ENCODE measurements around the gene BORCS5. TPM values are rescaled to one million over a fixed set of nuclear protein-coding genes. Genes with fewer than 3 reads are reported as not detected.

BORCS5 gene
- total RNA-seq, 1 experiment from 2014 or later, result 25.7 TPM

DNA sequence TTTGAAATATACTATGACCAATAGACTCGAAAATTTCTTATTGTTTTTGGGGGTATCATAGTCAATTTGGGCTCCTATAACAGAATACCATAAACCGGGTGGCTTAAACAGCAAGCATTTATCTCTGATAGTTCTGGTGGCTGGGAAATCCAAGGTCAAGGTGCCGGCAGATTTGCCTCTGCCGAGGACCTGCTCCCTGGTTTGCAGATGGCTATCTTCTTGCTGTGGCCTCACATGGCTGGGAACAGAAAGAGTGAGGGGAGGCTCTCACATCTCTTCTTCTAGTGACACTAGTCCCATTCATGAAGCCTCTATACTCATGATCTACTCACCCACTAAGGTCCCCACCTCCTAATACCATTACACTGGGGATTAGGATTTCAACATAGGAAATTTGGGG, 70.7 kb downstream of the BORCS5 start:
- TF ChIP-seq, protein P1, sequence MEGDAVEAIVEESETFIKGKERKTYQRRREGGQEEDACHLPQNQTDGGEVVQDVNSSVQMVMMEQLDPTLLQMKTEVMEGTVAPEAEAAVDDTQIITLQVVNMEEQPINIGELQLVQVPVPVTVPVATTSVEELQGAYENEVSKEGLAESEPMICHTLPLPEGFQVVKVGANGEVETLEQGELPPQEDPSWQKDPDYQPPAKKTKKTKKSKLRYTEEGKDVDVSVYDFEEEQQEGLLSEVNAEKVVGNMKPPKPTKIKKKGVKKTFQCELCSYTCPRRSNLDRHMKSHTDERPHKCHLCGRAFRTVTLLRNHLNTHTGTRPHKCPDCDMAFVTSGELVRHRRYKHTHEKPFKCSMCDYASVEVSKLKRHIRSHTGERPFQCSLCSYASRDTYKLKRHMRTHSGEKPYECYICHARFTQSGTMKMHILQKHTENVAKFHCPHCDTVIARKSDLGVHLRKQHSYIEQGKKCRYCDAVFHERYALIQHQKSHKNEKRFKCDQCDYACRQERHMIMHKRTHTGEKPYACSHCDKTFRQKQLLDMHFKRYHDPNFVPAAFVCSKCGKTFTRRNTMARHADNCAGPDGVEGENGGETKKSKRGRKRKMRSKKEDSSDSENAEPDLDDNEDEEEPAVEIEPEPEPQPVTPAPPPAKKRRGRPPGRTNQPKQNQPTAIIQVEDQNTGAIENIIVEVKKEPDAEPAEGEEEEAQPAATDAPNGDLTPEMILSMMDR (IDR thresholded peaks at IDR 0.05; ENCODE audit: insufficient read depth in 1 of 2, low read depth in 1 of 2, low read length in 1 of 2, severe bottlenecking in 1 of 2, unreplicated experiment in 1 of 2), result no peak
- ChIA-PET CTCF (no interaction called here), POLR2A (no interaction called here)
- no peaks in the 10 kb centered on the region; the same call in 1 of the 2 replicates for H3K36me3 ChIP-seq (ENCODE audit: control insufficient read depth, insufficient read depth, low read length)
- peaks cover 19% of the 10 kb centered on the region for H3K4me1 ChIP-seq
- peaks cover 42% of the 10 kb centered on the region for H3K4me1 Mint-ChIP-seq (ENCODE audit: low read depth, unreplicated experiment)
- no peaks in the 10 kb centered on the region for H3K27me3 ChIP-seq (replicated peaks; ENCODE audit: control insufficient read depth, insufficient read depth, low read length)
- no peak overlapping the region for H3K4me3 Mint-ChIP-seq (ENCODE audit: unreplicated experiment)
- H3K27me3 Mint-ChIP-seq (ENCODE audit: insufficient read depth, unreplicated experiment), result no peaks in the 10 kb centered on the region
- intact Hi-C loops (cut with micrococcal nuclease; ENCODE audit: unreplicated experiment), result no loop called here
- no peak for DNase-seq
- H3K36me3 Mint-ChIP-seq (ENCODE audit: insufficient read depth, unreplicated experiment), result peaks cover 7% of the 10 kb centered on the region
- peaks cover 13% of the 10 kb centered on the region for H3K9me3 Mint-ChIP-seq (ENCODE audit: unreplicated experiment)
- no peak overlapping the region for H3K4me3 ChIP-seq (ENCODE audit: low read depth, low read length)
- H3K27ac Mint-ChIP-seq (ENCODE audit: unreplicated experiment), result no peak overlapping the region
- no TSS peak for BruUV-seq (replicated peaks)
- peaks cover 12% of the 10 kb centered on the region for H3K9me3 ChIP-seq

GRCh38 chr12:12428047-12428446, 71.2 kb downstream of the BORCS5 start:
- Mint-ChIP-seq H3K36me3 (ENCODE audit: insufficient read depth, unreplicated experiment) (peaks cover 7% of the 10 kb centered on the region), H3K27ac (ENCODE audit: unreplicated experiment) (peak overlapping the region; percentile 7), H3K9me3 (ENCODE audit: unreplicated experiment) (peaks cover 13% of the 10 kb centered on the region), H3K4me1 (ENCODE audit: low read depth, unreplicated experiment) (peaks cover 47% of the 10 kb centered on the region), H3K27me3 (ENCODE audit: insufficient read depth, unreplicated experiment) (no peaks in the 10 kb centered on the region), H3K4me3 (ENCODE audit: unreplicated experiment) (no peak overlapping the region)
- H3K4me3 ChIP-seq (ENCODE audit: low read depth, low read length), result no peak overlapping the region
- H3K9me3 ChIP-seq, result peaks cover 10% of the 10 kb centered on the region
- no peaks in the 10 kb centered on the region for H3K27me3 ChIP-seq (replicated peaks; ENCODE audit: control insufficient read depth, insufficient read depth, low read length)
- intact Hi-C loops (cut with micrococcal nuclease; ENCODE audit: unreplicated experiment), result loop anchor here (2.0 kb wide), 1 partner anchor 23 kb away; no protein-coding TSS in a partner anchor
- H3K36me3 ChIP-seq (ENCODE audit: control insufficient read depth, insufficient read depth, low read length), result no peaks in the 10 kb centered on the region; the same call in 1 of the 2 replicates
- DNase-seq, result no peak
- POLR2A ChIA-PET, result no interaction called here
- peaks cover 19% of the 10 kb centered on the region for H3K4me1 ChIP-seq
- CTCF ChIA-PET, result no interaction called here
- TF ChIP-seq, protein P1 (IDR thresholded peaks at IDR 0.05; ENCODE audit: insufficient read depth in 1 of 2, low read depth in 1 of 2, low read length in 1 of 2, severe bottlenecking in 1 of 2, unreplicated experiment in 1 of 2), result no peak
- BruUV-seq (replicated peaks), result no TSS peak

DNA sequence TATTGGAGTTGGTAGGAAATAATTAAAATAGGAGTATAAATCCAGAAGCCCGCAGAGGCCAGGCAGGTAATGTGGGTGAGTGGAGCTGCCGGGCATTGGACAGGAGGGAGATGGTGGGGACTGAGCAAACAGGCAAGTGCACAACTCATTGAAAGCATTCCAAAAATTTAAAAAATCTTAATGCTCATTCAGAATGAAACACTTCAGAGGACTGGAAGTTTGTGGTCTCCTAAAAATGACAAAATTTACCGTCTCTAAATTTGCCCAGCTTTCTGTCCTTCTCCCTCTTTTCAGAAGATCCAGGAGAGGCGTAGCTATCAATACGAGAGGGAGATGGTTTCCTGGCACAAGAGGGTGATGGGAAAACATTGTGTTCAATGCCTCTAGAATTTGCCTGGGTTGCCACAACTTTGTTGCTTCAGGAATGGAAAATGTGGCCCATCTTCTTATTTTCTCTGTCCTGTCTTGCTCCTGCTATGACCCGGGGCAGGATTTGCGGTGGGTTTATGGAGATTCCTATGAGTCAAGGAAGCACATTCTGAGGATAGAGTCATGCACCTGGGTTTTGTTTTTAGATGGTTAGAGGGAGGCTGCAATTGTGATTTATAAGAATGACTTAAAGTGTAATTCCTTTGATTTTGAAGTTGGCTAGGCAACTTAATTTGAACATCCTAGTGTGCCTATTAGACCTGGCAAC, 72.2 kb downstream of the BORCS5 start:
- Histone ChIP-seq H3K4me1 (peaks cover 19% of the 10 kb centered on the region), H3K9me3 (peaks cover 2% of the 10 kb centered on the region; the same call in 1 of the 2 replicates), H3K27me3 (replicated peaks; ENCODE audit: control insufficient read depth, insufficient read depth, low read length) (no peaks in the 10 kb centered on the region), H3K36me3 (ENCODE audit: control insufficient read depth, insufficient read depth, low read length) (no peaks in the 10 kb centered on the region; the same call in 1 of the 2 replicates), H3K4me3 (ENCODE audit: low read depth, low read length) (no peak overlapping the region)
- BruUV-seq (replicated peaks), result no TSS peak
- Mint-ChIP-seq H3K27ac (ENCODE audit: unreplicated experiment) (peak overlapping the region; percentile 50), H3K27me3 (ENCODE audit: insufficient read depth, unreplicated experiment) (no peaks in the 10 kb centered on the region), H3K4me3 (ENCODE audit: unreplicated experiment) (no peak overlapping the region), H3K4me1 (ENCODE audit: low read depth, unreplicated experiment) (peaks cover 58% of the 10 kb centered on the region), H3K36me3 (ENCODE audit: insufficient read depth, unreplicated experiment) (peaks cover 3% of the 10 kb centered on the region), H3K9me3 (ENCODE audit: unreplicated experiment) (peaks cover 7% of the 10 kb centered on the region)
- ChIA-PET CTCF (no interaction called here), POLR2A (interaction anchor here (0.9 kb wide), 1 partner anchor 25 kb away, joined by 3 read pairs; no protein-coding TSS in a partner anchor)
- no peak for DNase-seq
- intact Hi-C loops (cut with micrococcal nuclease; ENCODE audit: unreplicated experiment), result loop anchor here (2.0 kb wide), 1 partner anchor 24 kb away; no protein-coding TSS in a partner anchor
- TF ChIP-seq, protein P1 (IDR thresholded peaks at IDR 0.05; ENCODE audit: insufficient read depth in 1 of 2, low read depth in 1 of 2, low read length in 1 of 2, severe bottlenecking in 1 of 2, unreplicated experiment in 1 of 2), result no peak

All from Caco-2 (cell line).